Dendritic cell treated with granulocyte-macrophage colony-stimulating factor and Interleukin-4, amounts not matched to agents 40 ng/mL and 50 ng/mL, for 4 days (primary cell): ENCODE measurements around the gene AGTRAP.

Experiments used
- H3K27ac Mint-ChIP-seq: one replicate; pipeline ENCODE4 v1.8.0; 2022; ENCODE audit warnings: mild to moderate bottlenecking, mixed read lengths
- H3K27me3 Mint-ChIP-seq: one replicate; pipeline ENCODE4 v1.8.0; 2022; ENCODE audit warnings: mild to moderate bottlenecking, mixed read lengths
- H3K36me3 Mint-ChIP-seq: one replicate; pipeline ENCODE4 v1.8.0; 2022; ENCODE audit warnings: low read depth, mixed read lengths
- H3K4me1 Mint-ChIP-seq: one replicate; pipeline ENCODE4 v1.8.0; 2022; ENCODE audit warnings: low read depth, mixed read lengths
- H3K4me3 Mint-ChIP-seq: one replicate; pipeline ENCODE4 v1.8.0; 2022; ENCODE audit warnings: mild to moderate bottlenecking, moderate library complexity, mixed read lengths
- H3K9me3 Mint-ChIP-seq: one replicate; pipeline ENCODE4 v1.8.0; 2022; ENCODE audit warnings: mixed read lengths
- intact Hi-C: fragments of 100-400 bp; cut with micrococcal nuclease; formaldehyde crosslinking; loops from one replicate; pipeline ENCODE4 v1.15.0; 2022

AGTRAP gene

DNA sequence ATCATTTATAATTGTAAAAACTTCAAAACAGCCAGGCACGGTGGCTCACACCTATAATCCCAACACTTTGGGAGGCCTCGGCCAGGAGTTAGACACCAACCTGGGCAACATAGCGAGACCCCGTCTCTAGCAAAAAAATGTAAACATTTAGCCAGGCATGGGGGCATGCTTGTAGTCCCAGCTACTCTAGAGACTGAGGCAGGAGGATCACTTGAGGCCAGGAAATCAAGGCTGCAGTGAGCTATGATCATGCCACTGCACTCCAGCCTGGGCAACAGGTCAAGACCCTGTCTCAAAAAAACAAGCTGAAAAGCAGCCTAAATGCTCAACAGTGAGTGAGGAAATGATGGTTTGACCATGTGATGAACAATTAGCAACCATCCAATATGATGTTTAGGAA is 33.3 kb downstream of the AGTRAP start:
- Mint-ChIP-seq H3K4me3 (no peak overlapping the region), H3K4me1 (peaks cover 11% of the 10 kb centered on the region), H3K27me3 (peaks cover 7% of the 10 kb centered on the region), H3K27ac (no peak overlapping the region), H3K36me3 (no peaks in the 10 kb centered on the region), H3K9me3 (no peaks in the 10 kb centered on the region)
- intact Hi-C loops: no loop called here

DNA sequence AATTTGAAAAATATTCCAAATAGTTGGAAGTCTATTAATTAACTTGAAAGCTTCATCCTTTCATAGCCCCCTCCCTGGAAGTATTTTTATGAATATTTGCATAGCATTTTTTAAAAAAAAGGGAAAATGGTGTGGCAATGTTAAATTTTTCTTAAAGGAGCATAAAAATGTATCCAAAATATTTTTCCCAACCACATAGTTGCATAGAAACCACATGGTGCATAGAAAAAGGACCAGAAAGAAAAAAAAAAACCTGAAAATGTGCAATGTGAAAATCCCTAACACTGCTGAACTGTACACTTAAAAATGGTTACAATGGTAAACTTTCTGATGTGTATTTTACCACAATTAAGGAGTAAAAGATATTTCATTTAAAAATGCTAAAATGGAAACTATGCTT is 34.1 kb downstream of the AGTRAP start:
- no peaks in the 10 kb centered on the region for H3K9me3 Mint-ChIP-seq
- no peak overlapping the region for H3K27ac Mint-ChIP-seq
- H3K4me1 Mint-ChIP-seq: peaks cover 11% of the 10 kb centered on the region

DNA sequence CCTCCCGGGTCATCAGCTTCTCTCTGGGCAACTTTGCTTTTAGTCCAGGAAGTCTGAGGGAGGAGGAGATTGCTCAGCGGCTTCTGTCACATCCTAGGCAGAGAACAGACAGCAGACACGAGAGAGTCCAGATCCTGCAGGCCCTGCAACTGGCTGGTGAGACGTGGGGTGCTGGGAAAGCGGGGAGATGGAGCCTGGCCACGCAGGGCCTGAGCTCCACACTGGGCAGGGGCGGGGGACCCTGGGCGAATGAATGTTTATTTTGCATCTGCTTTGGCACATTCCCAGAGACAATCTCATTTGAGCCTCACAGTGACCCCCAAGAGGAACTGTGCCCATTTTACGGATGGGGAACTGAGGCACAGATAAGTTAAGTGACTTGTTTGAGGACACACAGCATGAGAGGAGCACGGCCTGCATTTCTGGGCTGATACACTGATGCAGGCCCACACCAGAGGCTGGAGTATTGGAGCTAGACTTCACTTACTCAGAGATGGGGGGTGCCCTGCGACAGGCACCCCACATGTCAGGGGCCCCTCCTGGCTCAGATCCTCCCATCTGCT is 35.6 kb downstream of the AGTRAP start:
- peaks cover 11% of the 10 kb centered on the region for H3K4me1 Mint-ChIP-seq
- H3K4me3 Mint-ChIP-seq: no peak overlapping the region
- intact Hi-C loops: no loop called here
- H3K27ac Mint-ChIP-seq: no peak overlapping the region
- H3K27me3 Mint-ChIP-seq: peaks cover 6% of the 10 kb centered on the region
- H3K9me3 Mint-ChIP-seq: no peaks in the 10 kb centered on the region
- no peaks in the 10 kb centered on the region for H3K36me3 Mint-ChIP-seq

More for the DNA sequence above, 34.1 kb downstream of the AGTRAP start:
- Mint-ChIP-seq H3K36me3 (no peaks in the 10 kb centered on the region), H3K4me3 (no peak overlapping the region), H3K27me3 (peaks cover 7% of the 10 kb centered on the region)
- intact Hi-C loops: no loop called here

DNA sequence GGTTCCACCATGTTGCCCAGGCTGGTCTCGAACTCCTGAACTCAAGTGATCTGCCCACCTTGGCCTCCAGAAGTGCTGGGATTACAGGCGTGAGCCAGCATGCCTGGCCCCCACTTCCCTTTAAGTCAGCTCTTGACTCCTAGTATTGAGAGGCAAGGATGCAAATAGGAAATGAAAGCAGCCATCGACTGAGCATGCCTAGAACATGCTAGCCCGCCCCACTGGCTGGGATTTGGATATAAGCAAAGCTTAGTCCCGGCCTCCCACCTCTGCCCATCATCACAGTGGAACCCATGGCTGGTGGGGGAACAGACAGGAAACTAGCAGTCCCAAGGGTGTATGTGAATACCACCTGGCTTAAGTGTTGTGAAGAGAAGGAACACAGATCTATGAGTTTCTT is 36.5 kb downstream of the AGTRAP start:
- H3K27ac Mint-ChIP-seq: peak overlapping the region; percentile 59
- intact Hi-C loops: no loop called here
- no peaks in the 10 kb centered on the region for H3K36me3 Mint-ChIP-seq
- no peaks in the 10 kb centered on the region for H3K9me3 Mint-ChIP-seq
- no peak overlapping the region for H3K4me3 Mint-ChIP-seq
- peaks cover 4% of the 10 kb centered on the region for H3K27me3 Mint-ChIP-seq
- H3K4me1 Mint-ChIP-seq: peaks cover 11% of the 10 kb centered on the region

DNA sequence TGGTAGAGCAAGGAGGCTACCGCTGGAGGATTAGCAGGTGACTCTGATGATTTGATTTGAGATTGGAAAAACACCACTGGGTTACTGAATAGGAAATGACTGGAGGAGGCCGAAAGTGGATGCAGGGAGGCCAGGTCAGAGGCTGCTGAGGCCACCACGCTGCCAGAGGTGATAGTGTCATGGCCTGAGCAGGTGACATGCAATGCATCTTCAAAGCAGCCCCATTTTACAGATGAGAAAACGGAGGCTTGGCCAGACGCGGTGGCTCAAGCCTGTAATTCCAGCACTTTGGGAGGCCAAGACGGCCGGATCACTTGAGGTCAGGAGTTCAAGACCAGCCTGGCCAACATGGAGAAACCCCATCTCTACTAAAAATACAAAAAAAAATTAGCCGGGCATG is 38.8 kb downstream of the AGTRAP start:
- Mint-ChIP-seq H3K27ac (no peak overlapping the region), H3K27me3 (peaks cover 4% of the 10 kb centered on the region), H3K4me3 (no peak overlapping the region), H3K9me3 (no peaks in the 10 kb centered on the region), H3K4me1 (peaks cover 6% of the 10 kb centered on the region), H3K36me3 (no peaks in the 10 kb centered on the region)
- intact Hi-C loops: no loop called here

DNA sequence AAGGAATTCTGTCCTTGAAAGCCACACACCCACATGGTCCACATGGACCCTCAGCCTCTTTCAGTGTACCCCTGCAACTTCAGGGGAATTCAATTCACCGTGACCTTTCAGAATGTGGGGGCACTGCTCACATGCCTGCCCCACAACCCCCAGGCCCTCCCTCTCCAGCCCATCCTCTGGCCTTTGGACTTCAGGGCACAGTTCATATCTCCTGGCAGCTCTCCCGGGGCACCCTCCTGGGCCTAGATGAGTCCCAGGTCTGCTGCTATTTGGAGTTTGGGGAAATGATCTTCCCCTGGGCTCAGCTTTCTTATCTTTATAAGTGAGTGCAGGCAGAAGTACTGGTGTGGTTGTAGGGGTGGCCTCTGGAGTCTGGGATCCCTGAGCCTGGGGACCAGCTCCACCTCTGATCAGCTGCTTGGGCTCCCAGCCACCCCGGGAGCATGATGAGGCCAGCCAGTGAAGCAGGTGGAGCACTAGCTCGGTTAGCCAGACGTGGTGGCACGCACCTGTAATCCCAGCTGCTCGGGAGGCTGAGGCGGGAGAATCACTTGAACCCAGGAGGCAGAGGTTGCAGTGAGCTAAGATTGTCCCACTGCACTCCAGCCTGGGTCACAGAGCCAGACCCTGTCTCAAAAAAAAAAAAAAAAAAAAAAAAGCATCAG is 41.9 kb downstream of the AGTRAP start:
- Mint-ChIP-seq H3K4me3 (no peak overlapping the region), H3K36me3 (no peaks in the 10 kb centered on the region), H3K4me1 (no peaks in the 10 kb centered on the region), H3K27ac (no peak overlapping the region), H3K27me3 (peaks cover 7% of the 10 kb centered on the region), H3K9me3 (no peaks in the 10 kb centered on the region)
- intact Hi-C loops: no loop called here

DNA sequence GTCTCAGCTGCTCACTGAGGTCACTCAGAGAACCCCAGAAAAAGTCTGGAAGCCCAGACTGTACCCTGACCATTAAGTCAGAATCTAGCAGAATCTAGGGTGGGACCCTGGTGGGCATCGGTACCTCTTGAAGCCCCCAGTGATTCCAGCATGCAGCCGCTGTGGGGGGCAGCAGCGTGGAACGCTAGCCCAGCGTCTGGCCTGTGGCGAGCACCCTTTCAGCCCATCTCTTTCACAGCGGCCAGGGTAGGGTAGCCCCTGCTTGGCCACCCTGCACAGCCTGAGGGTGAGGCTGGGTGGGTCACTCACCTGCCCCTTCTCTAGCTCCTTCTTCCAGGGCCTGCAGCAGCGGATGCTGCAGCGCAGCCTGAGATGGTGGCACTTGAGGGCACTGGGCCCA is 42.4 kb downstream of the AGTRAP start:
- Mint-ChIP-seq H3K4me3 (no peak overlapping the region), H3K9me3 (no peaks in the 10 kb centered on the region), H3K4me1 (no peaks in the 10 kb centered on the region), H3K36me3 (no peaks in the 10 kb centered on the region), H3K27ac (no peak overlapping the region), H3K27me3 (peaks cover 7% of the 10 kb centered on the region)
- intact Hi-C loops: no loop called here

DNA sequence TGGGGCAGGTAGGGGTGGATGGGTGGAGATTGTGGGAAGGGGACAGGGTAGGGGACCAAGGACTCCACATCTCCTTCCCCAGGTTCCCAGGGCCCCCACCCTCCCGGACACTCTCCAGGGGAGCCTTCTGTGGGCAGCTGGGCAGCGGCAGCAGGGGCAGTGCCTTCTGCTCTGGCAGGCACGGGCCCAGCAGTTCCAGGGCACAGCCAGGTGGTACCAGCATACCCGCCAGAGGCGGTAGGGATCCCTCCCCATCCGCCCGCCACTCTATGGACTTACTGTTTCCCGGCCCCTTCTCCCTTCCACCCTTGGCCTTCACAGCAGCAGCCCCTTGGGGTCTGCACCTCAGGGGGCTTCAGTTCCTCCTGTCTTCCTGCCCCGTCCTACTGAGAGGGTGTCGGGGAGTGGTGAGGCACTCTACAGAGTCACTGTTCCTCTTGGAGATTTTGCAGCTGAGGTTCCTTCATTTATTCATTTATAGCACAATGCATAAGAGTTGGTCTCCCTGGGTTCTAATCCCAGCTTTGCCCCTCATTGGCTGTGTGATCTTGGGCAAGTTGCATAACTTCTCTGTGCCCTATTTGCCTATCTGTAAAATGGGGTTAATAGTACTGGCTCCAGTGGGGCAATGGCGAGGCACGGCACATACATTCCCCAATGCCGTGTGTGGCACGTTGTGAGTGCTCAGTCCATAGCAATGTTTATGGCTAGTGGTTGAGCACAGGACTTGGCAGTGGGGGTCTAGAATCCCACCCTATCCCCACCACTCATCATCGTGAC is 43.1 kb downstream of the AGTRAP start:
- Mint-ChIP-seq H3K27ac (peak overlapping the region; percentile 50), H3K27me3 (peaks cover 7% of the 10 kb centered on the region), H3K36me3 (no peaks in the 10 kb centered on the region), H3K4me3 (no peak overlapping the region), H3K9me3 (no peaks in the 10 kb centered on the region), H3K4me1 (no peaks in the 10 kb centered on the region)
- intact Hi-C loops: no loop called here

DNA sequence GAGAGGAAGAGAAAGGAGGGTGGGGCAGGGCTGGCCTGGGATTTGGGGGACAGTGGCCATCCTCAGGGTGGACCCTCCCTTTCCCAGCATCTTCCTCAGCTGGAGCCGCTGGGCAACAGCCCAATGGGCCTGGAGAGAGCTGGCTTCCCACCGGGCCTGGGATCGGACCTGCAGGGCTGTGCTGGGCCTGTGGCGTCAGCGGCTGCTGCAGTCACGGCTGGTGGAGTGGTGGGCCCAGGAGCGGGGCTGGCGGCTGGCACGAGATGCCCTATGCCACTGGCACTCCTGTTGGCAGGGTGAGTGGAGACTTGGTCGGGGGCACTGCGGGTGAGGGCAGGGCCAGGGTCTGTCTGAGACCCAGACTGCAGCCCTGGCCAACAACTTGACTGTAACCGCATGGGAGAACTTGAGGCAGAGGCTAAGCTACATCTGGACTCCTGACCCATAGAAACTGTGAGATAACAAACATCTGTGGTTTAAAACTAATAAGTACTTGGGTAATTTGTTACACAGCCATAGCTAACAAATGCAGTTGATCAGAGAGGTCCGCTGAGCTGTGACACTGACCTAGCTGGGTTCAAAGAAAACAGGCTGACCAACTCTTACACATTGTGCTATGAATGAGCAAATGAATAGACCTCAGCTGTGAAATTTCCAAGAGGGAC is 43.9 kb downstream of the AGTRAP start:
- Mint-ChIP-seq H3K27ac (no peak overlapping the region), H3K27me3 (peaks cover 7% of the 10 kb centered on the region), H3K4me1 (peaks cover 4% of the 10 kb centered on the region), H3K4me3 (no peak overlapping the region), H3K9me3 (no peaks in the 10 kb centered on the region), H3K36me3 (no peaks in the 10 kb centered on the region)
- intact Hi-C loops: no loop called here

DNA sequence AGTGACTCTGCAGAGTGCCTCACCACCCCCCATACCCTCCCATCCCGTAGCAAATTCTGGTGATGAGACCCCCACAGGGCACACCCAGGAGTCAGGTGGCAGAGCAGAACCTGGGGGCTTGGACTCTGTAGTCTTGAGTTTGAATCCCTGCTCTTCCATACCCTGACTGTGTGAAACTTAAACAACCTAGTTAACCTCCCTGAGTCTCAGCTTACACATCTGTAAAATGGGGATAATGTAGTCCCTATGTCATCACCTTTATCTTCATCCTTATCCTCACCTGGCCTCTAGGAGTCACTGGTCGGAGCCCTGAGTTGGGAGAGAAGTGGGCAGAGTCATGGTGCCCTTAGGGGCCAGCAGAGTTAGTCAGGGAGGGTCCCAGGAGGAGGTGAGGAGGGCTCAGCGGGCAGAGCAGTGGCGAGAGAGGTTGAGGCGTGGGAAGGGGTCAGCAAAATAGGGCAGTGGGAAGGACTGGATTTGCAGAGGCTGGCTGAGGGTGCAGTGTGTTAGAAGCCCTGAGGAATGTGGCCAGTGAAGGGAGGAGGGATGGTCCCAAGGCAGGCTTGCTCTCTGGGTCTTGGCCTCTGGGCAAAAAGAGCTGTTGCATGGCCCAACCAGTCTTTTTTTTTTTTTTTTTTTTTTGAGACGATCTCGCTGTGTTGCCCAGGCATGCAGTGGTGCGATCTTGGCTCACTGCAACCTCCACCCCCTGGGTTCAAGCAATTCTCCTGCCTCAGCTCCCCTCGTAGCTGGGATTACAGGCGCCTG is 44.6 kb downstream of the AGTRAP start:
- Mint-ChIP-seq H3K4me3 (no peak overlapping the region), H3K36me3 (no peaks in the 10 kb centered on the region), H3K27ac (no peak overlapping the region)

DNA sequence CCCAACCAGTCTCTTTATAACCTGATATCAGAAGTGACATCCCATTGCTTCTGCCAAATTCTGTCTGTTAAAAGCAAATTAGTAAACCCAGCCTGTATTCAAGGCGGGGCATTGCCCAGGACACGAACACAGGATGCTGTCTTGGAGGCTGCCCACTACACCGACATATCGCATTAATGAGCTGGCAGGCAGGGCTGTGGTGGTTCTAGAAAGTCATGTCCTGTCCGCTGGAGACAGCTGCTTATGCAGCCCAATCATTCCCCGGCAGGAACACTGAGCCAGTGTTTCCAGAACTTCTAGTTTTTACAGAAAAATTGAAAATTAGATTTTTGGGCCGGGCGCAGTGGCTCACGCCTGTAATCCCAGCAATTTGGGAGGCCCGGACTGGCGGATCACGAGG is 45.4 kb downstream of the AGTRAP start:
- H3K27me3 Mint-ChIP-seq: peaks cover 10% of the 10 kb centered on the region
- H3K36me3 Mint-ChIP-seq: no peaks in the 10 kb centered on the region
- H3K27ac Mint-ChIP-seq: no peak overlapping the region
- no peaks in the 10 kb centered on the region for H3K9me3 Mint-ChIP-seq
- H3K4me1 Mint-ChIP-seq: peaks cover 14% of the 10 kb centered on the region
- no peak overlapping the region for H3K4me3 Mint-ChIP-seq
- intact Hi-C loops: no loop called here

More for the DNA sequence above, 44.6 kb downstream of the AGTRAP start:
- peaks cover 10% of the 10 kb centered on the region for H3K27me3 Mint-ChIP-seq
- peaks cover 12% of the 10 kb centered on the region for H3K4me1 Mint-ChIP-seq
- intact Hi-C loops: no loop called here
- H3K9me3 Mint-ChIP-seq: no peaks in the 10 kb centered on the region

DNA sequence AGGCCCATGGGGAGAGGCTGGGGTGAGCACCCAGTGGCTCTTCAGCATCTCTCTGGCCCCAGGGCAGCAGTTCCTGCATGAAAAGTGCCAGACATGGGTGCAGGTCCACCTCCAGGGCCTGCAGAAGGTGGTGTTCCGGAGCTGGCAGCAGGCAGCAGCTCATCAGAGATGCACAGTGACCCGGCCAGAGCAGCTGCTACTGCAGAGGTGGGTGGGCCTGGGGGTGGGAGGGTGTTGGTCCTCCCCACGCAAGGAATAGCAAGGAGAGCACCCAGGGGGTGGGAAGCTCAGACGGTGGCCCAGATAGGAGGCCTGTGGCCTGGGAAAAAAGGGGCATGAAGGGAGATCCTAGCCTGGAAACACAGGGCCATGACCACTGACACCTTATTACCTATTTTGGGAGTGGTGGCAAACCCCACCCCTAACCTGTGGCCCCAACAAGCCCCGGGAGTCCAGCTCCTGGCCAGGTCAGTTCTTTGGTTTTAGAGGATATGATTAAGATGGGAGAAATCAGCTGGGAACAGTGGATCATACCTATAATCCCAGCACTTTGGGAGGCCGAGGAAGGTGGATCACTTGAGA is 46.3 kb downstream of the AGTRAP start:
- intact Hi-C loops: no loop called here
- Mint-ChIP-seq H3K9me3 (no peaks in the 10 kb centered on the region), H3K27ac (no peak overlapping the region), H3K36me3 (no peaks in the 10 kb centered on the region), H3K4me1 (peaks cover 20% of the 10 kb centered on the region), H3K4me3 (no peak overlapping the region), H3K27me3 (peaks cover 10% of the 10 kb centered on the region)

DNA sequence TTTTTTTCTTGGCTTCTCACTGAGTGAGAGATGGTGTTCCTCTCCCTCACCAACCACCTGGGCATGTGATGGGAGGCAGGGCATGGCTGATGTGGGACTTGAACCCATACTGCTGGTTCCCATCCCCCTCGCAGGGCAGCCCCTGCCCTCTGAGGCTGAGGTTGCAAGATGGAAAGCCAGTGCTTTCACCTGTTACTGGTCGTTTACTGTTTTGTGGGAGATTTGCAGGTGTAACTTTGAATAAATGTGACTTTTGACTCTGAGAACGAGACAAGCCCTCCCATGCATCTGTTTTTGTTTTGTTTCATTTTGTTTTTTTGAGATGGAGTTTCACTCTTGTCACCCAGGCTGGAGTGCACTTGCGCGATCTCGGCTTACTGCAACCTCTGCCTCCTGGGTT is 47.6 kb downstream of the AGTRAP start:
- Mint-ChIP-seq H3K9me3 (no peaks in the 10 kb centered on the region), H3K36me3 (peaks cover 7% of the 10 kb centered on the region), H3K27ac (no peak overlapping the region), H3K4me1 (peaks cover 33% of the 10 kb centered on the region), H3K4me3 (no peak overlapping the region), H3K27me3 (peaks cover 11% of the 10 kb centered on the region)
- intact Hi-C loops: no loop called here
